ENCODE data around the gene ART1. TPM values are rescaled to one million over a fixed set of nuclear protein-coding genes. Genes with fewer than 3 reads are reported as not detected.

The ART1 gene
- not detected in 2 replicates for total RNA-seq

GRCh38 chr11:3644817-3645235, at the start of gene ART1:
Gene ART1, plus strand, starts transcription at chr11:3645128. Its CDS starts 14,086 bp downstream, at chr11:3659214.

GRCh38 chr11:3641701-3642070, 3.2 kb upstream of the ART1 start, which contains the start of gene ART5:
Gene ART5, minus strand, starts transcription at chr11:3641992. Its CDS starts 130 bp downstream, at chr11:3641862.

GRCh38 chr11:3671334-3672254, 26.7 kb downstream of the ART1 start, which contains the start of gene CHRNA10:
Gene CHRNA10, minus strand, starts transcription at chr11:3671384. Its CDS starts 72 bp downstream, at chr11:3671312.

Small RNA genes lying within 50 kb of the gene (small RNA-seq; reads per million reads assigned to genes)
- gene RF00019 = not detected

Other genes with a start within 250 kb of the ART1 start
- 0.07 TPM in 1 of 2 replicates, not detected in the other for gene ART5, start 3.1 kb upstream of the ART1 start, total RNA-seq
- 0.72 and 1.1 TPM in 2 replicates for gene CHRNA10, start 26.3 kb downstream of the ART1 start, total RNA-seq
- 159 and 180 TPM in 2 replicates for gene NUP98, start 152.4 kb downstream of the ART1 start, total RNA-seq
- 9.7 and 12.3 TPM in 2 replicates for gene PGAP2, start 163.4 kb downstream of the ART1 start, total RNA-seq
- gene RHOG, start 195.8 kb downstream of the ART1 start, total RNA-seq = 17.3 and 23.0 TPM in 2 replicates
- 27.4 and 28.5 TPM in 2 replicates for gene STIM1, start 210.5 kb downstream of the ART1 start, total RNA-seq